HepG2 (cell line): Measurements from ENCODE around the gene STX10. TPM values are rescaled to one million over a fixed set of nuclear protein-coding genes. Genes with fewer than 3 reads are reported as not detected.

Source experiments
- SAFB2 ChIP-seq: sonication (generic); formaldehyde crosslinking; IDR thresholded peaks from 2 replicates; pipeline ENCODE4 v1.5.1; 2020; ENCODE audit warnings: missing genetic modification reagents, low read depth, mild to moderate bottlenecking, borderline replicate concordance
- SP5 ChIP-seq: IDR thresholded peaks from 2 replicates; pipeline ENCODE4 v1.6.1; 2016; ENCODE audit warnings: low read depth, borderline replicate concordance
- TAF1 ChIP-seq: sonication (generic); formaldehyde crosslinking; IDR thresholded peaks from 2 replicates; pipeline ENCODE4 v1.4.0; 2020; ENCODE audit warnings: missing genetic modification reagents
- TIGD3 ChIP-seq: sonication (generic); formaldehyde crosslinking; IDR thresholded peaks from 2 replicates; pipeline ENCODE4 v1.5.1; 2020; ENCODE audit warnings: mild to moderate bottlenecking, missing genetic modification reagents, borderline replicate concordance
- ZNF549 ChIP-seq: sonication (generic); formaldehyde crosslinking; IDR thresholded peaks from 2 replicates; pipeline ENCODE4 v1.5.0; 2020; ENCODE audit warnings: missing genetic modification reagents
- ZNF609 ChIP-seq: sonication (generic); formaldehyde crosslinking; IDR thresholded peaks from 2 replicates; pipeline ENCODE4 v1.4.0; 2020; ENCODE audit warnings: mild to moderate bottlenecking, missing genetic modification reagents, borderline replicate concordance
- ZNF619 ChIP-seq: sonication (generic); formaldehyde crosslinking; IDR thresholded peaks from 2 replicates; pipeline ENCODE4 v1.4.0; 2020; ENCODE audit warnings: mild to moderate bottlenecking, missing genetic modification reagents
- polyA plus RNA-seq, 8 experiments: library from polyadenylated mRNA; depleted of rRNA in 3 of 8; stranded (reverse) in 7 of 8; unstranded in 1 of 8; fragments of >200 nt; fragmentation: Illumina TruSeq in 4 of 8; extraction: Trizol in 4 of 8; gene quantifications; 2 replicates each; pipeline versions ENCODE4 v1.2.1 to v1.2.3, GENCODE V29; 2011 to 2016; ENCODE audit warnings: low read depth in 4 of 8, missing spikeins in 1 of 8, mixed read lengths in 1 of 8; ENCODE audit not compliant: insufficient read depth in 1 of 8
- total RNA-seq, 5 experiments: library from RNA; depleted of rRNA; stranded (reverse); fragments of >200 nt; fragmentation: Illumina TruSeq; extraction: Trizol; gene quantifications; 2 replicates each; pipeline ENCODE4 v1.2.3, GENCODE V29; 2016; ENCODE audit warnings: low read depth in 1 of 5

STX10 gene
- total and polyA plus RNA-seq, 2 of the 13 experiments (the other 11 are each of a cell fraction or from before 2014, with no cell fraction given): 47.9 to 66.4 TPM

GRCh38 chr19:13163609-13164342, 13.6 kb upstream of the STX10 start (continued):
- TF ChIP-seq SP5 (peak; percentile 27; the same call in 1 of the 2 replicates), ZNF609 (CRISPR knock-in tag) (no peak), ZNF619 (no peak), TAF1 (CRISPR knock-in tag) (no peak; the same call in none of the 2 replicates), TIGD3 (CRISPR knock-in tag) (no peak), SAFB2 (CRISPR knock-in tag) (no peak), ZNF549 (CRISPR knock-in tag) (no peak)
